NCI-H345 treated with DMSO at 0.1 percent for 48 hours (cell line): ENCODE measurements around the gene MAGED1.
A peak's percentile ranks its signal among the peaks of the same experiment; 100 is the strongest.

ENCODE experiments used
- DNase-seq: peaks from one replicate; lab custom pipeline; 2025; ENCODE audit not compliant: unreplicated experiment; lab: John Stamatoyannopoulos, UW

Gene MAGED1, protein sequence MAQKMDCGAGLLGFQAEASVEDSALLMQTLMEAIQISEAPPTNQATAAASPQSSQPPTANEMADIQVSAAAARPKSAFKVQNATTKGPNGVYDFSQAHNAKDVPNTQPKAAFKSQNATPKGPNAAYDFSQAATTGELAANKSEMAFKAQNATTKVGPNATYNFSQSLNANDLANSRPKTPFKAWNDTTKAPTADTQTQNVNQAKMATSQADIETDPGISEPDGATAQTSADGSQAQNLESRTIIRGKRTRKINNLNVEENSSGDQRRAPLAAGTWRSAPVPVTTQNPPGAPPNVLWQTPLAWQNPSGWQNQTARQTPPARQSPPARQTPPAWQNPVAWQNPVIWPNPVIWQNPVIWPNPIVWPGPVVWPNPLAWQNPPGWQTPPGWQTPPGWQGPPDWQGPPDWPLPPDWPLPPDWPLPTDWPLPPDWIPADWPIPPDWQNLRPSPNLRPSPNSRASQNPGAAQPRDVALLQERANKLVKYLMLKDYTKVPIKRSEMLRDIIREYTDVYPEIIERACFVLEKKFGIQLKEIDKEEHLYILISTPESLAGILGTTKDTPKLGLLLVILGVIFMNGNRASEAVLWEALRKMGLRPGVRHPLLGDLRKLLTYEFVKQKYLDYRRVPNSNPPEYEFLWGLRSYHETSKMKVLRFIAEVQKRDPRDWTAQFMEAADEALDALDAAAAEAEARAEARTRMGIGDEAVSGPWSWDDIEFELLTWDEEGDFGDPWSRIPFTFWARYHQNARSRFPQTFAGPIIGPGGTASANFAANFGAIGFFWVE

DNA sequence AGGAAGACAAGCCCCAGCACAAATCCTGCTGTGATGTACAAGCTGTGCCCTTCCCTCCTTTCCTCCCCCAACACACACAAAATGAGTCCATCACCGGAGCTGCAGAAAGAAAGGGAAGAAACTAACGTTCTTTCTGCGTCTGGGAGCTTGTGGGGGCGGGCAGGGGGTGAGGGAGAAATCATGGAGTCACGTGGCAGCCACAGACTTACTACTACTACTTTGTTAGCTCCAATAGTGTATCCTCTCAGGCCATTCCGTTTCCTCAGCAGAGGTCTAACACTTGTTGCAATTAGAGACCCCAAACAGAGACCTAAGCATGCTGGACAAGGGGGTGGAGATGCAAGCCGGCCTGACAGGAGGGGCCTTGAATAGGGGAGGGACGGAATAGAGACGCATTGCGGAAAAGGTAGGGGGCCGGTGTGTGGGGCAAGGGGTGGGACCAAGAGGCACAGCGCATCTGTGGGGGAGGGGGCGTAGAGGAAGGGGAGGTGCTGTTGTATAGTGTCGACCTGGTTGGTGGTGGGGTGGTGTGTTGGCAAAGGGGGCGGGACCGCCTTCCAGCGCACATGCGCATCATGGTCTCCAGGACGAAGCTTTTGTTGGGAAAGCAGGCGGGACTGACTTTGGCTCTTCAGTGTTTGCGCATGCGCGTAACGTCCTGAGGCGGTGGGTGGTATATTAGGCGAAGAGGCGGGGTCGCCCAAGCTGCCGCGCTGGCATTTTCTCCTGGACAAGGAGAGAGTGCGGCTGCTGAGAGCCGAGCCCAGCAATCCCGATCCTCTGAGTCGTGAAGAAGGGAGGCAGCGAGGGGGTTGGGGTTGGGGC lies at the start of gene MAGED1:
TSS of gene MAGED1 (plus strand) at position 703 of the 825 bp plus-strand sequence. CDS start 682 bp downstream, outside the sequence.
- peak; percentile 76 for DNase-seq

DNA sequence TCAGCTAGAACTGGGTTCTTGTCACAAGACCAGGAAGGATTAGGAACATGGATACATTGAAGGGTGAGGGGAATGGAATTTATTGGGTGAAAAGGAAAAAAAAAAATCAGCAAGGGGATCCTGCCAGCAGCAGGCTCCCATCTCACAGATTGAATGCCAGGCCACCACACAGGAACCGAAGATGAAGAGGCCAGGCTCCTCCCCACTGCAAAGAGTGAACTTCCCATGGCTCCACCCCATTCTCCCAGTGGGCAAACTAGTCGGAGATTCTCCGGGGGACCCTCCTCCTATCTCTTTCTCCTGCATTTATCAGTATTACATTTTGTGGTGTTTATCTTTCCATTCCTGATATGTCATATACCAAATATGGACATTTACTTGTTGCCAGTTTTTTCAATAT lies 46.0 kb upstream of the MAGED1 start:
- DNase-seq, result no peak

DNA sequence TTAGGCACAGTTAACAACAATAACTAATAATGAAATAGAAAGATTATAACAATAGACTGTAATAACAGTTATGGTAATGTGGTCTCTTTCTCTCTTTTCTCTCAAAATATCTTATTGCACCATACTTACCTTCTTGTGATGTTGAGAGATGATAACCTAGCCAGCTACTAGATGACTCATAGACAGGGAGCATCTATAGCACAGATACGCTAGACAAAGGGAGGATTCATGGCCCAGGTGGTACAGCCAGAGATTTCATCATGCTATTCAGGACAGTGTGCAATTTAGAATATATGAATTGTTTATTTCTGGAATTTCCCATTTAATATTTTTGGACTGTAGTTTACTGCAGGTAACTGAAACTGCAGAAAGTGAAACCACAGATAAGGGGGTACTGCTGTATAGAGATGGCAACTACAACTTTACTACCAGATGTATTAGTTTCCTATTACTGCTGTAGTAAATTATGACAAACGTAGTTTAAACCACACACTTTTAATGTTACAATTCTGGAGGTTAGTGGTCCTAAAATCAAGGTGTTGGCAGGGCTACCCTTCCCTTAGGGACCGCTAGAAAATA lies 41.8 kb upstream of the MAGED1 start:
- no peak for DNase-seq

DNA sequence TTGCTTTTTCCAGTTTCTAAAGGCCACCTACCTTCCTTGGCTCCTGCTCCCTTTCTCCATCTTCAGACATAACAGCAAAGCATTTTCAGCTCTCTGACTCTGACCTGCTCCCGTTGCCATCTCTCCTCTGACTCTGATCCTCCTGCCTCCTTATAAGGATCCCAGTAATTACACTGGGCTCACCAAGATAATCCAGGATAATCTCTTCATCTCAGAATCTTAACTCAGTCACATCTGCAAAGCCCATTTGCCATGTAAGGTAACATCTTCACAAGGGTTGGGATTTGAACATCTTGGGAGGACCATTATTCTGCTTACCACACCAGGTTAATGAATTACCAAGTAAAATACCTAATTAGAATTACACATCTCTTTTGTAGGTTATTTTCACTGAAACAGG lies 41.3 kb upstream of the MAGED1 start:
- DNase-seq, result no peak

DNA sequence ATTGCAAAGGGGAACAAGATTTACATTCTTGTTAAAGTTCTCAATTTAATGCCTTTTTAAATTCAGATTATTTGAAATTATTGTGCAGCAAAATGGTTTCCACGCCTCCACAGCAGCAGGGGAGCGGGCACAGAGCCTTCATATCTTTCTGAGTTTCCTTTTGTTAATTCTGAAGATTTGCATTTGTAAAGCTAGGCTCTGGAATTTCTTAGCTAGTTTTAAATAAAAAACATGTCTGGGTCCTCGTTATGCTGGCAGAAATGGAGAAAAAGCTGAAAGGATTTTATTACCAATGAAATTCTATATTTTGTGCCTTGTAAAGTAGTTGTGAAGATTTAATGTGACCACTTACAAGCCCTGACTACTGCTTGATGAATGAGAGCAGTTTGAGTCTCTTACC lies 40.8 kb upstream of the MAGED1 start:
- DNase-seq, result no peak

DNA sequence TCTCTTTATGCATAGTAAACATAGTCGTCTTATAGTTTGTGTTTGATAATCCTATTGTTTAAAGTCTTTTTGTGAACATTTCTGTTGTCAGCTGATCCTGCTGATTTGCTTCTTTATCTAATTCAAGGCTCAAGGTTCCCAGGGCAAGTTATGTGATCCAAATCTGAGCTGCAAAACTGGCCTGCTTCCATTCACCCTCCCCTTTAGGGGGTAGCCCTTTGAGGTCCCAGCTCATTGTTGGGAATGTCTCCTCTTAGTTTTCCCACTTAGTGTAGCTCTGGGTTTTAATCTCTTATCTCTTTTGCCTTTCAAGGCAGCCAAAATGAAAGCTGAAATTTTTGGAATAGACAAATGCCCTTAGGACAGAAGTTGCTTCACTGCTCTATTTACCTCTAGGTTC lies 40.2 kb upstream of the MAGED1 start:
- DNase-seq, result no peak

DNA sequence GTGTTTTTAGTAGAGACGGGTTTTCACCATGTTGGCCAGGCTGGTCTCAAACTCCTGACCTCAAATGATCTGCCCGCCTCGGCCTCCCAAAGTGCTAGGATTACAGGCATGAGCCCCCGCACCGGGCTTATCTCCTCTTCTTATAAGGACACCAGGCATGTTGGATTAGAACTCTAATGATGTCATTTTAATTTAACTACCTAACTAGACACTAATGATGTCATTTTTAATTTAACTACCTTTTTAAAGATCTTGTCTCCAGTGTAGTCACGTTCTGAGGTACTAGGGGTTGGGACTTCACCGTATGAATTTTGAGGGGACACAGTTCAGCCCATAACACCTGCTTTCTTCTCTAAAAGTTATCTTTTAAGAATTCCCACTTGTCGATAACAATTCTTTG lies 37.7 kb upstream of the MAGED1 start:
- no peak for DNase-seq

DNA sequence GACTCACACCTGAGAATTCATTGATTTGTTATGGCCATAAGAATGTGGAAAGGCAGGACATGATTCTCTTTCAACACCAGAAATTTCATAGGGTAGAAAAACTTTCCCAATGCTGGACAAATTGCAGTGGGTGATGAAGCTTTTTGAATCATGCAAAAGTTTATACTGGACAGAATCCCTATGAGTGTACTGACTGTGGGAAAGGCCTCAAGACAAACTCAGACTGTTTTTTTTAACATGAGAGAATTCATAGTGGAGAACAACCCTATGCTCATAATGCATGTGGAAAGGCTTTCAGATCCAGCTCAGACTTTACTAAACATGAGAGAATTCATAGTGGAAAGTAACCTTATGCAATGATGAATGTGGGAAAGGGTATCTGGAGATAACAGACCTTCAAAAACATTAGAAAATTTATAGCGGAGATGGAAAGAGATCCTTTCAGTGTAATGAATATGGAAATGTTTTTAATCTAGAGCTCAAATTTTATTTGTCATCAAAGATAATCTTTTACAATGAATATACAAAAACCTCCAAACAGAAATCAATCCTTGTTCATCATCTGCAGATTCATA lies 36.2 kb upstream of the MAGED1 start:
- no peak for DNase-seq

DNA sequence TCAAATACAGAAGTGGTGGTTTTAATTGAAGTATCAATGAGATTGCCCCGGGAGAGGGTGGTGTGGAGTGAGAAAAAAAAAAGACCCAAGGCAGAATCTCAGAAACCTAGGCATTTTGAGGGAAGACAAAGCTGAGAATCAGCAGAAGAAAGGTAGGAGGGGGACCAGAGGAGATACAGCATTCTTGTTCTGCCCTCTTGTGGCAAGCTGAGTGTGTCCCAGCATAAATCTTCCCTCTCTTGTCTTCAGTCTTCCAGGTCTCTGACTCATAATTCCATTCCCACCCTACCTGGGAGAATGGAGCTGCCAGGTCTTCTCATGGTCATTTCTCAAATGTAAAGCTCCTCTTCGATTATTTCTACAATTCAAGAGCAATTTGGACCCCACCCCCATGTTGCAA lies 32.7 kb upstream of the MAGED1 start:
- no peak for DNase-seq

DNA sequence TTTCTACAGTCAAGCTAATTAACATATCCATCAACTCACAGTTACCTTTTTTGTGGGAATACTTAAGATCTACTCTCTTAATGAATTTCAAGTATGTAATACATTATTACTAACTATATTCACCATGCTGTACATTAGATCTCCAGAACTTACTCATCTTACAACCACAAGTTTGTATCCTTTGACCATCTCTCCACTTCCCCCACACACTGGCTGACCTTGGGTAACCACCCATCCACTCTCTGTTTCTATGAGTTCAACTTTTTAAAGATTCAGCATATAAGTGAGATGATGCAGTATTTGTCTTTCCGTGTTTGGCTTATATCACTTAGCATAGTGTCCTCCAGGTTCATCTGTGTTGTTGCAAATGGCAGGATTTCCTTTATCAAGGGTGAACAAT lies 30.5 kb upstream of the MAGED1 start:
- DNase-seq, result no peak

DNA sequence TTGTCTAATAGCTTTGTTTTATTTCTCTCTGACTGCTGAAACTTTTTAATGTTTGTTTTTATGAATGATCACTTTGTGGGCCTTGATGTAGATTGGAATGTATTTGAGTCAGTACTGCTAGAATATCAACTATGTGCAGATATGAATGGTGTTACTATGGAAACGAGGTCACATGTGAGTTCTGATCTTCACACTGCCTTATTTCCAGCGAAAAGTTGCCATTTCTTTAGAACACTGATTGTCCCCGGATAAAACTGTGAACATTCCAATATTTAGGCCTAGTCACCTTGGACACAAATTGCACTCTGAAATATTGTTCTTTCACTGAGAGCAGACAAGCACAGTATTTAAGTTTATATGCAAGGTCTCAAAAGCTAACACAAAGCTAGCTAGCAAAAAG lies 27.2 kb upstream of the MAGED1 start:
- DNase-seq, result no peak

DNA sequence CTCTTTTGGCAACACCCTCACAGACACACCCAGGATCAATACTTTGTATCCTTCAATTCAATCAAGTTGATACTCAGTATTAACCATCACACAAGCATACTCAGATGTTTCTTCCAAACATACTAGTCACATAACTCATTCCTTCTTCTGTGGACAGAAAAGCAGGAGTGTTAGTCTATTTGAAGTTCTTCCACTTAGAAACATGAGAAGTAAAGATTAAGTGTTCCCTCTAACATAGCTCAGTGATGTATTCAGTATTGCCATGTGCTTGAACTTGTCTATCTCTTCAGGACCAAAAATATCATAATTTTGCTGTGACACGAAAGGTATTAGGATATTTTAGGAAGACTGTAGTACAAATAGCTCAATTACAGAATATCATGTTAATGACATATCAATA lies 25.8 kb upstream of the MAGED1 start:
- DNase-seq, result no peak

DNA sequence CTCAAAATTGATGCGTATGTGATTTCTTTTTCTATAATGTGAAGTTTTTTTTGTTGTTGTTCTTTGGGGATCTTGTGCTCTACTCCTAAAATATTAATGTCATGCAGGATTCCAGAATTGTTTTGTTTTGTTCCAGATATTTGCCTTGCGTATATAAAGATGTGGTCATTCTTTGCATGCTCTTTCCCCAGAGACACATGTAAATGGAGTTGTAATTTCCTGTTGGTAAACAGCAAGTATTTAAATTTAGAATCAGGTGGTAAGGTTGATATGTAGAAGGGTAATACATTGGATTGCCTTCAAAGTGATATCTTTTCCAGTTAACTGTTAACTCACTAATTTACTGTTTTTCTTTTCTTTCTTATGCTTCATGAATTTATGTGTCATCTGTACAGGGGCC lies 23.1 kb upstream of the MAGED1 start:
- DNase-seq, result no peak

DNA sequence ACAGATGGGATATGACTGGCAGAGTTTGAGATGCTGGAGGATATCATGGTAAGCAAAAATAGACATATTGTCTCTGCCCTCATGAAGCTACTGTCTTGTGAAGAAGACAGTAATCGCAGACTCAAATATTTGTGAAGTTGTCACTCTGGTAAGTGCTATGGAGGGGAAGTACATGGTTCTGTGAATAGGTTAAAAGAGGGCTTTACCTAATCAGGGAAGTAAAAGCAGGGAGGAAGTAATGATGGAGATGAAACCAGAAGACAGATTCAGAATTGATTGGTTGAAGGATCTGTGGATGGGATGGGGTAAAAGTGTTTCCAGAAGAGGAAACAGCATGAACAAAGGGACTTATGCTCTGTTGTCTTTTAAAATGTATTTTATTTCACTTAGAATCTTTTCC lies 19.3 kb upstream of the MAGED1 start:
- no peak for DNase-seq

DNA sequence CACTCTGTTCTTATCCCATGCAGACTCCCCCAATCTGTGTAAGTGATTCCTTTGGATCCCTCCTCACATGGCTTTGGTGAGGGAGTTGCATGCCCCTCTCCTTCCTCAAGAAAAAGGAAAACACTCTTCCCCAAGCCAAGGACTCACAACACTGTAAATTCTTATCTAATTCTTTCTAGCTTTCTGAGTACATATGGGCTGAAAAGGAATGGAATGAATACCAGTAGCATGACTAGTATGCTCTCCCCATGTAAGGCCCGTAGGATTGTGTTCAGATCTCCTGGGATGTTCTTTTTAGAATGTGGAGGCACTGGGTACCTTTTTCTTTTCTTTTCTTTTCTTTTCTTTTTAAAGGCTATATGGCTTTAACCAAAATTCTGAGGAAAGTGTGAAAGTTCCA lies 17.0 kb upstream of the MAGED1 start:
- no peak for DNase-seq

DNA sequence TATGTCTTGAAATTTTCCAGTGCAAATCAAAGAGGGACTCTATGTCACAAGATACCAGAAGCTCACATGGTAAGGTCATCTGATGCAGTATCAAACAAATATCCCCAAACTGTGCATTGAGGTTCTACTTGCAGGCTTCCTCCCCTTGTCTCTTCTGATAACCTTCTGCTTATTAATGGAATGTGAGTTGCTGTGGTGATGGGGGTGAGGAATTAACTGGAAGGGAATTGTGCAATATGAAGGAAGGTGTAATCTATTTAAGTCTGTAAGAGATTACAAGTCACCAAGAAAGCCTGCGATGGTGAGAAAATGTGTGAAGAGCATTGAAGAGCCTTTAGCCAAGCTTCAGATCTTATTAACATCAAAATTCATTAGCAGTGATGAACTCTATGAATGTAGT lies 15.4 kb upstream of the MAGED1 start:
- no peak for DNase-seq

DNA sequence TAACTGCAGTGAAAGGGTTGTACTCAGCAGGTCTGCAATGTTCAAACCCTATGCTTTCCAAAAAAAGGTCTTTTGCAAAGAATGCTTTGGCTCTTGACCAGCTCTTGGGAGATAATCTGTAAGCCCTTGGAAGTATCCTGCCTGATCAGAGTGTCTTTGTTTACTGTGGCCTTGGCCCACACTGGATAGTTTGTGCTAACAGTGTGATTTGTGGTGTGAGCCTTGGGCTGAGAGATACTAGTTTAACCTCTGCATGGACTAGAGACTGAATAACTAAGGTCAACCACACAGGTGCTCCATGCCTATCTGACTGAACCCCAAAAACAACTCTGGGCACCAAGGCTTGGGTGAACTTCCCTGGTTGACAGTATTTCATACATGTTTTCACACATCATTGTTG lies 3.6 kb upstream of the MAGED1 start:
- DNase-seq, result no peak

DNA sequence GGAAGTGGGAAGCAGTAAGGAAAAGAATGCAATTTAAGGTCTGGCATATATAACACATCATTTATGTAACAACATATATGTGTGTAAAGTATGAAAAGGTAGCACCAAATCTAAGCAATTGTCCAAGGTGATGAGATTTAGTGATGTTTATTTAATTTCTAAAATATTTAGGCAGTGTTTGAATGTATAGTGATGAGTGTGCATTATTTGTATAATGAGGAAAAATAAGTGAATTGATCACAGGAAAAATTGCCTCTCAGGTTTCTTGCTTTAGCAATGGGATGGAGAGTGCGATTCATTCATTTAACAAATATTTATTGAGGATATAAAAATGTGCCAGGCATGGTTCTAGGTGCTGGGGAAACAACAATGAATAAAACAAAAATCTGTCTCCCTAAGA lies 2.2 kb upstream of the MAGED1 start:
- DNase-seq, result no peak

DNA sequence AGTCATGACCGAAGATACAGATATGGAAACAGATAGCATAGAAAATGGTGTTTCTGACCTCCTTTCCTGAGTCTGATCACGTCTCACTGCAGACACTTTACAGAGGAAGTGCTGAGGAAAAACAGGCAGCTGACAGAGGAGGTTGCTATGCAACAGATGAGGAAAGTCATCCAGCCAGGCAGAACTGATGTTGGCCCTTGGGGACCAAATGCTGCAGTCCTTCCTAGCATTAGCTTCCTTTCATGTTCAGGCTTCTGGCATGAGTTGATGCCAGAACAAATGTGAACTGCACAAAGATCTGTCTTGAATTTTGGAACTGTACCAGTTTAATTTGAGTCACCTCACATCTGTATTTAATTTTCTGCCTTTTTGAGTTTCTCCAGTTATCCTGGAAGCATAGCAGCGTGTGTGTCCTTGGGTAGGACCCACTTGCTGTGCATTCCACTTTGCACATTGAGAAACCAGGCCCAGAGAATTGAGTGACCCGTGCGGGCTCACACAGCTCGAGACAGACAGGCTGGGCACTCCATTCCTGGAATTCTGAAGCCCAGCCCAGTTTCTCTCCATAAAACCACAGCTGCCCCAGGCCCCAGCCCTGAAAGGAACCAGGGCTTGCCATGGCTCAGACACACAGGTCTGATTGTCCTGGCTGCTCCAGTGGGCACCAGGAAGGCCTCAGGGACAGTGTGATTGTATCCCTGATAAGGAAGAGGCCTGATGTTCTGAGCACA lies 1.4 kb upstream of the MAGED1 start:
- DNase-seq, result no peak
